HCT116 (cell line): Measurements from ENCODE around the gene MAP4K2. TPM values are rescaled to one million over a fixed set of nuclear protein-coding genes. Genes with fewer than 3 reads are reported as not detected.
A peak's percentile ranks its signal among the peaks of the same experiment; 100 is the strongest.

ENCODE experiments used
- ATAC-seq: fragments of 200-7000 bp; cut with Tn5 transposase; 2 replicates; pipeline ENCODE4 v1.9.1; 2020; ENCODE audit warnings: mild to moderate bottlenecking, moderate library complexity
- BruUV-seq: library from RNA; stranded (reverse); fragments of 400-500 nt; replicated peaks from 2 replicates; lab custom pipeline; 2021; lab: Mats Ljungman, UMichigan
- CTCF ChIA-PET: fragments of 300-600 bp; sonication (Branson Sonifier 250); formaldehyde crosslinking; loops from one replicate; lab custom pipeline; 2021; ENCODE audit warnings: antibody characterized with exemption; lab: Charles Lee
- POLR2A ChIA-PET: fragments of 300-600, 350-600 bp; sonication (Branson Sonifier 250); formaldehyde crosslinking; loops from one replicate; lab custom pipeline; 2021; ENCODE audit warnings: antibody characterized with exemption; lab: Charles Lee
- RAD21 ChIA-PET, 2 experiments: fragments of 300-600 bp; sonication (Branson Sonifier 250); formaldehyde crosslinking; loops; one replicate each; lab custom pipeline; 2023; ENCODE audit warnings: low total read pairs in 2 of 2; ENCODE audit not compliant: uncharacterized antibody in 2 of 2, unreplicated experiment in 2 of 2, low non-redundant PET in 1 of 2; lab: Charles Lee
- DNase-seq: peaks from one replicate; pipeline ENCODE4 v3.0.0-alpha.2; 2010; ENCODE audit warnings: low read depth, low spot score
- H2AFZ ChIP-seq: fragments of 200-600 bp; shearing (Covaris generic), sonication (generic); 2 replicates; pipeline ENCODE4 v1.6.1; 2017; ENCODE audit warnings: low read depth, mixed run types, mixed read lengths, antibody characterized with exemption, low read length; ENCODE audit not compliant: poor library complexity, severe bottlenecking
- H3K27ac ChIP-seq: 2 replicates; pipeline ENCODE4 v1.5.1; 2012; ENCODE audit warnings: low read depth, low read length
- H3K27me3 ChIP-seq: fragments of 200-600 bp; sonication (generic); 2 replicates; pipeline ENCODE4 v1.6.1; 2016; ENCODE audit warnings: mixed run types, low read length, mixed read lengths; ENCODE audit not compliant: insufficient read depth
- H3K36me3 ChIP-seq, 2 experiments: fragments of 200-500 bp in 1 of 2; fragments of 200-600 bp in 1 of 2; sonication (Bioruptor generic) in 1 of 2; sonication (generic) in 1 of 2; 2 replicates each; pipeline versions ENCODE4 v1.5.1 to v1.6.1; 2014 to 2016; ENCODE audit warnings: low read length in 2 of 2, inconsistent platforms in 1 of 2, mixed read lengths in 1 of 2, mixed run types in 1 of 2; ENCODE audit not compliant: insufficient read depth in 2 of 2, control insufficient read depth in 1 of 2
- H3K4me1 ChIP-seq, 2 experiments: fragments of 200-600 bp in 1 of 2; sonication (generic) in 1 of 2; 2 replicates each; pipeline versions ENCODE4 v1.5.1 to v1.6.1; 2012 to 2017; ENCODE audit warnings: low read length in 2 of 2, inconsistent platforms in 1 of 2, mild to moderate bottlenecking in 1 of 2, mixed read lengths in 1 of 2, mixed run types in 1 of 2, moderate library complexity in 1 of 2; ENCODE audit not compliant: insufficient read depth in 2 of 2, control insufficient read depth in 1 of 2
- H3K4me2 ChIP-seq: fragments of 200-600 bp; sonication (generic); 2 replicates; pipeline ENCODE4 v1.6.1; 2017; ENCODE audit warnings: mixed run types, low read length, mixed read lengths
- H3K4me3 ChIP-seq, 2 experiments: fragments of 200-600 bp in 1 of 2; sonication (generic) in 1 of 2; replicated peaks in 1 of 2; 2 replicates each; pipeline ENCODE4 v1.5.1; 2011 to 2016; ENCODE audit warnings: low read length in 2 of 2, control low read depth in 1 of 2, low read depth in 1 of 2, mild to moderate bottlenecking in 1 of 2, mixed read lengths in 1 of 2, mixed run types in 1 of 2
- H3K79me2 ChIP-seq: fragments of 200-600 bp; sonication (generic); 2 replicates; pipeline ENCODE4 v1.6.1; 2017; ENCODE audit warnings: mild to moderate bottlenecking, mixed run types, low read length, moderate library complexity, mixed read lengths; ENCODE audit not compliant: insufficient read depth
- H3K9ac ChIP-seq: fragments of 200-600 bp; sonication (generic); 2 replicates; pipeline ENCODE4 v1.6.1; 2016; ENCODE audit warnings: low read length, mixed read lengths
- H3K9me2 ChIP-seq: fragments of 200-600 bp; sonication (generic), shearing (Covaris generic); 2 replicates; pipeline ENCODE4 v1.6.1; 2017; ENCODE audit warnings: mixed run types, mild to moderate bottlenecking, moderate library complexity; ENCODE audit not compliant: insufficient read depth
- H3K9me3 ChIP-seq, 2 experiments: fragments of 200-500 bp in 1 of 2; fragments of 200-600 bp in 1 of 2; sonication (Bioruptor generic) in 1 of 2; sonication (generic) in 1 of 2; 2 replicates each; pipeline ENCODE4 v1.6.1; 2014 to 2017; ENCODE audit warnings: low read length in 2 of 2, mixed read lengths in 2 of 2, inconsistent platforms in 1 of 2, low read depth in 1 of 2, mild to moderate bottlenecking in 1 of 2, mixed run types in 1 of 2, moderate library complexity in 1 of 2; ENCODE audit not compliant: control insufficient read depth in 1 of 2, insufficient read depth in 1 of 2
- H4K20me1 ChIP-seq: fragments of 200-600 bp; sonication (generic), shearing (Covaris generic); 2 replicates; pipeline ENCODE4 v1.6.1; 2017; ENCODE audit warnings: mixed run types, mild to moderate bottlenecking, moderate library complexity; ENCODE audit not compliant: insufficient read depth
- ATF3 ChIP-seq: IDR thresholded peaks from 2 replicates; pipeline ENCODE4 v1.6.1; 2012
- CBX3 ChIP-seq: IDR thresholded peaks from 2 replicates; pipeline ENCODE4 v1.6.1; 2012; ENCODE audit warnings: low read depth
- CTCF ChIP-seq, 3 experiments: fragments of 200-600 bp in 1 of 3; sonication (generic) in 1 of 3; IDR thresholded peaks in 2 of 3; conservative IDR thresholded peaks in 1 of 3; 2 replicates each; pipeline ENCODE4 v1.5.1; 2012 to 2017; ENCODE audit warnings: low read depth in 2 of 3, low read length in 2 of 3, antibody characterized with exemption in 1 of 3, borderline replicate concordance in 1 of 3, control low read depth in 1 of 3, mild to moderate bottlenecking in 1 of 3, mixed read lengths in 1 of 3, mixed run types in 1 of 3, moderate library complexity in 1 of 3; ENCODE audit not compliant: insufficient read depth in 1 of 3
- EGR1 ChIP-seq: IDR thresholded peaks from 2 replicates; pipeline ENCODE4 v1.6.1; 2012; ENCODE audit warnings: low read depth
- ELF1 ChIP-seq: IDR thresholded peaks from 2 replicates; pipeline ENCODE4 v1.6.1; 2012; ENCODE audit warnings: low read depth, borderline replicate concordance
- EZH2phosphoT487 ChIP-seq: fragments of 200-600 bp; IDR thresholded peaks from 2 replicates; pipeline ENCODE4 v1.6.1; 2018; ENCODE audit warnings: antibody characterized with exemption, borderline replicate concordance
- FOSL1 ChIP-seq: IDR thresholded peaks from 2 replicates; pipeline ENCODE4 v1.6.1; 2012; ENCODE audit warnings: low read depth
- JUND ChIP-seq: IDR thresholded peaks from 2 replicates; pipeline ENCODE4 v1.6.1; 2012
- MAX ChIP-seq: IDR thresholded peaks from 2 replicates; pipeline ENCODE4 v1.6.1; 2012
- POLR2A ChIP-seq: IDR thresholded peaks from 2 replicates; pipeline ENCODE4 v1.7.0; 2011; ENCODE audit warnings: borderline replicate concordance; ENCODE audit not compliant: insufficient read depth, insufficient read length; ENCODE audit errors: extremely low read depth
- POLR2AphosphoS5 ChIP-seq: IDR thresholded peaks from 2 replicates; pipeline ENCODE4 v1.6.1; 2011; ENCODE audit warnings: mild to moderate bottlenecking, low read depth, low read length, moderate library complexity
- RAD21 ChIP-seq: IDR thresholded peaks from 2 replicates; pipeline ENCODE4 v1.6.1; 2012; ENCODE audit warnings: low read depth, mild to moderate bottlenecking
- REST ChIP-seq: IDR thresholded peaks from 2 replicates; pipeline ENCODE4 v1.6.1; 2012; ENCODE audit warnings: low read depth
- SP1 ChIP-seq: IDR thresholded peaks from 2 replicates; pipeline ENCODE4 v1.6.1; 2012; ENCODE audit warnings: low read depth
- SRF ChIP-seq: IDR thresholded peaks from 2 replicates; pipeline ENCODE4 v1.6.1; 2012; ENCODE audit warnings: low read depth
- YY1 ChIP-seq: IDR thresholded peaks from 2 replicates; pipeline ENCODE4 v1.6.1; 2011; ENCODE audit warnings: low read length, low read depth, moderate library complexity, mild to moderate bottlenecking; ENCODE audit not compliant: insufficient replicate concordance; ENCODE audit errors: extremely low read depth
- ZBTB33 ChIP-seq: IDR thresholded peaks from 2 replicates; pipeline ENCODE4 v1.6.1; 2011; ENCODE audit warnings: mild to moderate bottlenecking, low read length, moderate library complexity; ENCODE audit not compliant: insufficient replicate concordance; ENCODE audit errors: extremely low read depth
- ZFX ChIP-seq: fragments of 450-650 bp; IDR thresholded peaks from 2 replicates; pipeline ENCODE4 v1.6.1; 2017
- ZNF274 ChIP-seq: fragments of 200-500 bp; sonication (Bioruptor generic); IDR thresholded peaks from 2 replicates; pipeline ENCODE4 v1.6.1; 2014; ENCODE audit warnings: mild to moderate bottlenecking, low read depth, low read length, inconsistent platforms
- intact Hi-C: fragments of 100-400 bp; cut with micrococcal nuclease; formaldehyde crosslinking; loops from 2 replicates; pipeline ENCODE4 v1.10.0; 2022
- total RNA-seq: library from RNA; stranded (reverse); gene quantifications from one replicate; pipeline ENCODE4 v1.2.1, GENCODE V29; 2021; ENCODE audit not compliant: unreplicated experiment

The MAP4K2 gene
- total RNA-seq, 1 experiment from 2014 or later = 44.2 TPM

GRCh38 chr11:64843686-64844329, 40.8 kb upstream of the MAP4K2 start:
- H3K9ac ChIP-seq = peak overlapping the region; percentile 87
- DNase-seq = no peak
- H3K9me3 ChIP-seq = no peaks in the 10 kb centered on the region
- H3K4me2 ChIP-seq = peak overlapping the region; percentile 100
- H3K79me2 ChIP-seq = peaks cover 22% of the 10 kb centered on the region
- ChIA-PET RAD21 (no interaction called here), CTCF (interaction anchor here (0.6 to 2.0 kb wide), 19 partner anchors 9 to 471 kb away, joined by 3 to 10 read pairs (median 4); partner anchors contain the start of genes ARL2, BATF2, CDC42EP2 and FAU), POLR2A (interaction anchor here (1.2 to 6.0 kb wide), 2 partner anchors 33 to 34 kb away, joined by 5 to 36 read pairs; partner anchors contain the start of genes EHD1 and MEN1)
- peak overlapping the region; percentile 97 for H3K27ac ChIP-seq
- H2AFZ ChIP-seq = no peak overlapping the region
- peaks cover 48 to 66% of the 10 kb centered on the region in 2 experiments for H3K4me1 ChIP-seq
- no peaks in the 10 kb centered on the region for H3K9me2 ChIP-seq
- BruUV-seq = no TSS peak
- H3K36me3 ChIP-seq = peaks cover 0 to 2% of the 10 kb centered on the region in 2 experiments; a peak in 2 of 4 replicates
- H3K27me3 ChIP-seq = no peaks in the 10 kb centered on the region
- intact Hi-C loops = loop anchor here (5.0 to 10.0 kb wide), 2 partner anchors 57 to 411 kb away; no protein-coding TSS in a partner anchor
- H4K20me1 ChIP-seq = no peaks in the 10 kb centered on the region
- ATAC-seq = peak; percentile 1; the same call in 1 of the 2 replicates
- H3K4me3 ChIP-seq = peak overlapping the region; percentile 60 to 95
- TF ChIP-seq YY1 (no peak), SP1 (no peak), CBX3 (no peak), ZFX (no peak), CTCF (IDR thresholded peaks at IDR 0.05 in 2 of 3, conservative IDR thresholded peaks at IDR 0.05 in 1 of 3; ENCODE audit: borderline replicate concordance in 1 of 3, insufficient read depth in 1 of 3, low read depth in 2 of 3, low read length in 2 of 3) (no peak), ATF3 (no peak), MAX (no peak), EGR1 (no peak), ZNF274 (no peak), REST (no peak), ZBTB33 (no peak), RAD21 (no peak), FOSL1 (no peak), POLR2A (no peak), SRF (no peak), JUND (no peak), EZH2phosphoT487 (no peak), POLR2AphosphoS5 (no peak; the same call in 1 of the 2 replicates), ELF1 (no peak)
